Hematopoietic multipotent progenitor cell treated with erythropoietin and hydrocortisone succinate and interleukin-3 and kit ligand, for 15 days (in vitro differentiated cells): ENCODE measurements around the gene COA1.

Experiments
- DNase-seq: peaks from one replicate; pipeline ENCODE4 v3.0.0-alpha.2; 2015; ENCODE audit warnings: low spot score

The COA1 gene

DNA sequence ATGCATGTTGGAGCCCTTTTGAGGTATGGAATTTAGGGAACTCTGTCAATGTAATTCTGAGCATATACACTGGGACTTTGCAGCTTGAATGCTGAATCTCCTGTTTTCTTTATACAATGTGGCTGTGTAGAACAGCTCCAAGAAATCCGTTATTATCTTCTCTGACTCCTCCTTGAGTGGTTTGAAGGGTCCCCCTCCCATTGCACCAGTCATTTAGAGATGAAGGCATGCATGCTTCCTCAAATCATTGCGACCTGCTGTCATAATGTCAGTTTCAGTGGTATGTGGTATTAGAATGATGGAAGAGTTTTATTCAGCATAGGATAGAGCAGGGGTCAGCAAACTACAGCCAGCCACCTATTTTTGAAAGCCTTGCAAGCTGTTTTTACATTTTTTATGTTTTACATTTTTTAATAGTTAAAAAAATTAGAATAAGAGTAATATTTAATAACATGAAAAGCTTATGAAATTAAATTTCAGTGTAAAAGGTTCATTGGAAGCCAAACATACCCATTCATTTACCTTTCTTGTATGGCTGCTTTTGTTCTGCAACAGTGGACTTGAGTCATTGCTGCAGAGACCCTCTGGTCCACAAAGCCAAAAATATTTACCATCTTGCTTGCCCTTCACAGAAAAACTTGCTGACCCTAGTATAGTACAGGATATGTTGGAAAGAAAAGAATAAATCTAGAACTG is 138.3 kb downstream of the COA1 start:
- no peak for DNase-seq

DNA sequence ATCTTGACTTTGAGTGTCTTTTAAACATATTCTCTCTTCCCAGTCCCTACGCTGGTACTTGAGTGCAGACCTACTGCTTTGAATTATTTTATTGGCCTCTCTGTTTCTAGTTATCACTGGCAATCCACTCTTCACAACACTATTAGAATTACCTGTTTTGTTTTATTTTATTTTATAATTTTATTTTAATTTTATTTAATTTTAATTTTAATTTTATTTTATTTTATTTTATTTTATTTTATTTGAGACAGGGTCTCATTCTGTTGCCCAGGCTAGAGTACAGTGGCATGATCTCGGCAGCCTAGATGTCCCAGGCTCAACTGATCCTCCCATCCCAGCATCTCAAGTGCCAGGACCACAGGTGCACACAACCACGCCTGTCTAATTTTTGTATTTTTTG is 139.6 kb downstream of the COA1 start:
- DNase-seq: no peak
